ENCODE measurements around the gene HES6.

Gene HES6

DNA sequence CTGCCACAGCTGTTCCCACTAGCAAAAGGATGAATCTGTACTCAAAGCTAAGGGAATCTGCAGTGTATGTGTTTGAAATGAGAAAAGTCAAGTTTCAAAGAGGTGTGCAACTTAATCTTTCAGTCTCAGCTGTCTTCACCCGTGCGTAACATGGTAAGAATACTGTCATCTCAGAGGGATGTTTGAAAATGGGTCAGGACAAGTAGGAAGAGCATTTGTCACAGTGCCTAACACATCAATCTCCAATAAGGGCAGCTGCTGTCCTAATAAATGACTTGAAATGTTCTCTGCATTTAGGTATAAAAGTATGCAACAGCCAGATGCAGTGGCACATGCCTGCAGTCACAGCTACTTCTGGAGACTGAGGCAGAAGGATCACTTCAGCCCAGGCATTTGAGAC, 49.4 kb downstream of the HES6 start:
- DNase-seq (ENCODE audit: low read depth in 2 of 2) = no peak

All from fibroblast of skin of left biceps (primary cell).